Cerebellar nuclear complex (tissue), 1 donor: ENCODE measurements around the gene RNF167.

Experiments used
- DNase-seq, 2 experiments: peaks; one replicate each; lab custom pipeline; 2025; lab: John Stamatoyannopoulos, UW

RNF167 gene

DNA sequence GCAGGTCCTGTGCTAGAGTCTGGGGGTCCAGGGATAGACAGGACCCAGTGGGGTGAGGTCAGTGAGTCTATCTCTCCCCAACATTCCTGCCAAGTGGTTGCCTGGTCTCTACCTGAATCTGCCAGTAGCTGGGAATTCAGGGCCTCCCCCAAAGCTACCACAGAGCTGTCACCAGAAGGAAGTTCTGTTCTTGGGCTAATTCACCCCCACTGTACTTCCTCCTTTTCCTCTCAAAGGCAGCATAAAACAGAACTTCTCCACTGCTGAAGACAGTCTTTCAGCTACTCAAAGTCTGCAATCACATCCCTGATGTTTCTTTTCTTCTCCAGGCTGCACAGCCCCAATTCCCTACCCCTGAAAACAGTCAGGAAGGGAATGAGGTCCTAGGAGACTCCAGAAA lies 38.7 kb downstream of the RNF167 start:
- DNase-seq, result no peak

DNA sequence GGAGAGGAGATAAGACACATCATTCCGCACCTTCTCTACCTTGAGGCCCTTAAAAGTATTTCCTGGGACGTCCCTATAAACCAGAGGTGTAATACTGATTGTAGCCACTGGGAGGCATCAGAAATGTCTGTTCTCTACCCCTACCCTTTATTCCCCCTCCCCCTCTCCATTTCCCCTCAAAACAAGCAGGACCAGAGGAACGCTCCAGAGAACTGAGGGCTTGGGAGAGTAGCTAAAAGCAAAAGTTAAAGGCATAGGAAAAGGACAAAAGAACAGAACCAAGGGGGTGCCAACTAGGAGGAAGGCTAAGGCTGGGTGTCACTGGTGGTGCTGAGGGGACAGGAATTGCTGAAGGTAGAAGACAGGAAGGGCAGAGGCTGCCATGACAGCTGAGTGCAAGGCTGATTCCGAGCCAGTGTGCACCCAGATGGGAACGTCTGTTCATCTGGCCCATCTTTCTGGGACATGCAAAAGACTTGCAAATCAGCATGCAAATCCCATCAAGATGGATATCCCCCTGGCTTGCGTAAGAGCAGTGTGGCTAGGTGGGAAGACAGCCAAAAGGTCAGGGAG lies 40.7 kb downstream of the RNF167 start:
- DNase-seq, result no peak

DNA sequence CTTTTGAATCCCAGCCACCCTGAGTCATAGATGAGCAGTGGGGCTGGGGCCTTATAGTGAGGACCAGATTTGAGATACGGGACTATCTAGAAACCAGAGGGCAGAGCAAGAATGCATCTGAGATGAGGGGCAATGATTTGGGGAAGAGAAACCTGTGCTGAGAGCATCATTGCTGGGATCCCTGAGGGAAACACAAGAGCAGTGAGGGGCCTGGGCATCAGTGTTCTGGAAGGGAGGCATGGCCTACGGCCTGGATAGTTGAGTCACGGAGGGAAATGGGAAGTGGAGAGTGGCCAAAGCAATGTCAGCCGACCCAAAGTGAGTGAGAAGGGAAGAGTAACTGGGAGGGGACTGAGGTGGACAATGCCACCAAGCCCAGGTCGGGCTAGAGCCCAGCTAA lies 42.2 kb downstream of the RNF167 start:
- DNase-seq, result no peak

- DNase-seq, result no peak
Observed at GRCh38 chr17:4986403-4986802, 46.3 kb downstream of the RNF167 start.

DNA sequence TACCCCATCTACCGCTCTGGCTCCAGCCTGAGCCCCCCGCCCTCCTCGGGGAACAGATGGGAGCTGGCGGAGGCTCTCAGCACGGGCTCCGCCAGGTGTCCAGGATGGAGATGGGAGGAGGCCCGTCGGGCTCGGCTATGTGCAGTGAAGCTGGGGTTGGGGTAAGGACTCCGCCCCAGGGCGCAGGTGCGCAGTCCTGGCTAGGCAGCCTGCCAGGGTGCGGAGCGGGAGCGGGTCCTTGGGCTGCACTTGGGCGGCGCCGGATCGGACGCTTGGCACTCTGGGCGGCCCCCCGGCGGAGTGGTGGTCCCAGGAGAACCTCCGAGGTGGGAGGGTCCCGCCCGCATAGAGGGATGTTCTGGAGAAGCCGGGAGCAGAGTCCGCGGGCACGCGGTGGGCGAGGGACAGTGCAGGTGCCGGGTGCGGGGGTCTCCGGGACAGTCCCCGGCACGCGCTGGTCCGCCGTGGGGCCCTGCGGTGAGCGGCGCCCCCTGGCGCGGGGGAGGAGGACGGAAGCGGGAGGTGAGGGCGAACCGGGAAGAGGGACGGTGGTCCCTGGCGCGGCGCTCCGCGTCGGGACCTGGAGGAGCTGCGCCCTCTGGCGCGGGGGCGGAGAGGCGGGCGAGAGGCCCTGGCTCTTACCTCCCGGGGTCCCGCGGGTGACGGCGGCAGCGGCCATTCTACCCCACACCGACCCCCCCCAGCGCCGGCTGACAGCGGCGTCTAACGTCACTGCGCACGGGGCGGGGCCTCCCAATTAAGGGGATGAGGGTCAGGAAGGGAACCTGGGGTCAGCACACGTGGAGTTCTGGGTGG lies 47.1 kb downstream of the RNF167 start, which contains the start of gene CAMTA2:
Gene CAMTA2 (minus strand): TSS at position 725 of the 816 bp plus-strand sequence. CDS start 1,453 bp downstream, outside the sequence.
- peak in 1 of 2 experiments; percentile 28 for DNase-seq

DNA sequence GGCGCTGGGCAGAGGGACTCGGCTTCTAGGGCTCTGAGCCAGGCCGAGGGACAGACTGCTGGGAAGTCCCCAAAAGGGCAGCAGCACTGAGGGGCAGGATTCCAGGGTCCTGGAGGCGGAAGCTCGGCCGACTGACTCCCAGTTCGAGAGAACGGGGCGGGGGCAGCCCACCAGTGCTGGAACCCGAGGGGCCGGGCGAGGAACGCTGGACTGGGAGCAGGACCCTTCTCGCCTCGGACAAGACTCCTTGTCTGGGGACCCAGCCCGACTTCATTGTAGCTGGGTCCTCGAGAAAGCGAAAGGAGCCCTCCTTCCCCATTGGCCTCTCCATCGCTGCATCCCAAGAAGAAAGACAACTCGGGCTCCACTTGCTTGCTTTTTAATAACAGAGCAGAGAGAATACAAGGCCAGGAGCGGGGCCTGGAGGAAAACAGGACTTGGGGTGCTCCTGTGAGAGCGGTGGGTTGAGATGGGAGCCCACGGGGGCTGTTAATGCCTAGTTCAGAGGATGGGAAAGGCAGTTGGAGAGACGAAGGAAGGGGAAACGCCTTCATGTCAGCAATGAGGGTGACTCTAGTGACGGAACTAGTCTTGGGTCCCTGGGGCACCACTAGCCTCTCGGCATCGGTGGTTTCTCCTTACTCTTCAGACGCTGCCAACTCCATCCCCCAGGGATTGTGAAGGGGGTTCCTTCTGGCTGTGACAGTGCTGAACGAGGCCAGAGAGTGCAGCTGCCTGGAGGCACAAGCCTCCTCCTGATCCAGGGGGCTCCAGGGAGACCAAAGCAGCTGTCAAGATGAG lies 47.9 kb downstream of the RNF167 start:
- no peak for DNase-seq

- no peak for DNase-seq
Observed at GRCh38 chr17:4994081-4994595, 54.1 kb downstream of the RNF167 start.
